Lower leg skin (tissue), 3 donors: Measurements from ENCODE around the gene TAF7.

Source experiments
- CTCF ChIP-seq, 3 donors: fragments of 450-650 bp; IDR thresholded peaks; one replicate each; pipeline ENCODE4 v1.5.1; 2016; ENCODE audit warnings: antibody characterized with exemption in 3 of 3, mild to moderate bottlenecking in 3 of 3, moderate library complexity in 2 of 3
- POLR2A ChIP-seq, 2 donors: fragments of 450-650 bp; IDR thresholded peaks; one replicate each; pipeline ENCODE4 v1.6.1; 2016 to 2017; ENCODE audit warnings: antibody characterized with exemption in 2 of 2, mild to moderate bottlenecking in 1 of 2, moderate library complexity in 1 of 2

GRCh38 chr5:141328231-141328630 is 7.6 kb upstream of the TAF7 start:
- no peak for TF ChIP-seq CTCF (IDR thresholded peaks at IDR 0.05)
- TF ChIP-seq POLR2A (IDR thresholded peaks at IDR 0.05) = no peak
